IPS-15b (cell line): ENCODE measurements around the gene LMBRD1.
"Not testable (repeated sequence)": the region's sequence is repeated elsewhere in the genome, so short reads cannot be mapped to it uniquely, and the experiment has no call there.

Experiments
- H3K27me3 ChIP-seq: one replicate; pipeline ENCODE4 v1.6.1; 2013; ENCODE audit warnings: low read length; ENCODE audit not compliant: control insufficient read depth, insufficient read depth
- H3K36me3 ChIP-seq: one replicate; pipeline ENCODE4 v1.6.1; 2013; ENCODE audit warnings: low read length; ENCODE audit not compliant: control insufficient read depth, insufficient read depth
- H3K4me1 ChIP-seq: one replicate; pipeline ENCODE4 v1.6.1; 2013; ENCODE audit warnings: mild to moderate bottlenecking, low read length; ENCODE audit not compliant: control insufficient read depth, insufficient read depth
- H3K4me3 ChIP-seq: one replicate; pipeline ENCODE4 v1.5.1; 2013; ENCODE audit warnings: low read depth, low read length
- H3K9ac ChIP-seq: one replicate; pipeline ENCODE4 v1.6.1; 2013; ENCODE audit warnings: low read depth, mild to moderate bottlenecking, low read length
- H3K9me3 ChIP-seq: one replicate; pipeline ENCODE4 v1.6.1; 2013; ENCODE audit warnings: mild to moderate bottlenecking, low read length; ENCODE audit not compliant: control insufficient read depth, insufficient read depth

The LMBRD1 gene

GRCh38 chr6:69666779-69667178 is 130.0 kb downstream of the LMBRD1 start:
- H3K9ac ChIP-seq, H3K36me3 ChIP-seq, H3K27me3 ChIP-seq, H3K4me3 ChIP-seq, H3K9me3 ChIP-seq, H3K4me1 ChIP-seq: not testable (repeated sequence)

- H3K9me3 ChIP-seq, result no peaks in the 10 kb centered on the region
- H3K4me3 ChIP-seq, result no peak overlapping the region
- H3K36me3 ChIP-seq, result no peaks in the 10 kb centered on the region
- no peak overlapping the region for H3K9ac ChIP-seq
- no peaks in the 10 kb centered on the region for H3K27me3 ChIP-seq
- no peaks in the 10 kb centered on the region for H3K4me1 ChIP-seq
Measured at GRCh38 chr6:69665437-69665836, 131.4 kb downstream of the LMBRD1 start.

- Histone ChIP-seq H3K9me3 (no peaks in the 10 kb centered on the region), H3K9ac (no peak overlapping the region), H3K4me1 (no peaks in the 10 kb centered on the region), H3K4me3 (no peak overlapping the region), H3K36me3 (no peaks in the 10 kb centered on the region), H3K27me3 (no peaks in the 10 kb centered on the region)
Measured at GRCh38 chr6:69664551-69664950, 132.3 kb downstream of the LMBRD1 start.

- Histone ChIP-seq H3K27me3 (no peaks in the 10 kb centered on the region), H3K36me3 (no peaks in the 10 kb centered on the region), H3K9ac (no peak overlapping the region), H3K4me3 (no peak overlapping the region), H3K4me1 (no peaks in the 10 kb centered on the region), H3K9me3 (no peaks in the 10 kb centered on the region)
Measured at GRCh38 chr6:69663215-69663614, 133.6 kb downstream of the LMBRD1 start.

- no peak overlapping the region for H3K9ac ChIP-seq
- H3K27me3 ChIP-seq, result no peaks in the 10 kb centered on the region
- H3K4me1 ChIP-seq, result no peaks in the 10 kb centered on the region
- no peaks in the 10 kb centered on the region for H3K9me3 ChIP-seq
- no peaks in the 10 kb centered on the region for H3K36me3 ChIP-seq
- H3K4me3 ChIP-seq, result no peak overlapping the region
Measured at GRCh38 chr6:69650703-69651102, 146.1 kb downstream of the LMBRD1 start.

GRCh38 chr6:69647726-69648125 is 149.1 kb downstream of the LMBRD1 start:
- H3K4me3 ChIP-seq, result no peak overlapping the region
- H3K36me3 ChIP-seq, result no peaks in the 10 kb centered on the region
- no peaks in the 10 kb centered on the region for H3K4me1 ChIP-seq

GRCh38 chr6:69643688-69644087 is 153.1 kb downstream of the LMBRD1 start:
- no peak overlapping the region for H3K9ac ChIP-seq
- H3K9me3 ChIP-seq, result no peaks in the 10 kb centered on the region
- no peaks in the 10 kb centered on the region for H3K4me1 ChIP-seq
- H3K36me3 ChIP-seq, result no peaks in the 10 kb centered on the region
- H3K4me3 ChIP-seq, result no peak overlapping the region
- H3K27me3 ChIP-seq, result no peaks in the 10 kb centered on the region

More at GRCh38 chr6:69647726-69648125, 149.1 kb downstream of the LMBRD1 start:
- Histone ChIP-seq H3K27me3 (no peaks in the 10 kb centered on the region), H3K9me3 (no peaks in the 10 kb centered on the region), H3K9ac (no peak overlapping the region)

GRCh38 chr6:69632932-69633331 is 163.9 kb downstream of the LMBRD1 start:
- peaks cover 6% of the 10 kb centered on the region for H3K4me1 ChIP-seq
- H3K27me3 ChIP-seq, result no peaks in the 10 kb centered on the region
- no peak overlapping the region for H3K9ac ChIP-seq
- H3K9me3 ChIP-seq, result no peaks in the 10 kb centered on the region
- H3K4me3 ChIP-seq, result no peak overlapping the region
- H3K36me3 ChIP-seq, result no peaks in the 10 kb centered on the region

- no peaks in the 10 kb centered on the region for H3K36me3 ChIP-seq
- no peaks in the 10 kb centered on the region for H3K27me3 ChIP-seq
- no peaks in the 10 kb centered on the region for H3K9me3 ChIP-seq
- no peak overlapping the region for H3K9ac ChIP-seq
- H3K4me3 ChIP-seq, result no peak overlapping the region
- peaks cover 6% of the 10 kb centered on the region for H3K4me1 ChIP-seq
Measured at GRCh38 chr6:69631552-69632346, 165.1 kb downstream of the LMBRD1 start.

- Histone ChIP-seq H3K4me3 (no peak overlapping the region), H3K27me3 (no peaks in the 10 kb centered on the region), H3K36me3 (no peaks in the 10 kb centered on the region), H3K4me1 (peaks cover 6% of the 10 kb centered on the region), H3K9ac (no peak overlapping the region), H3K9me3 (no peaks in the 10 kb centered on the region)
Measured at GRCh38 chr6:69630767-69631166, 166.0 kb downstream of the LMBRD1 start.

- Histone ChIP-seq H3K9ac (no peak overlapping the region), H3K4me3 (no peak overlapping the region), H3K9me3 (no peaks in the 10 kb centered on the region)
Measured at GRCh38 chr6:69627625-69628024, 169.2 kb downstream of the LMBRD1 start.

GRCh38 chr6:69624944-69625343 is 171.9 kb downstream of the LMBRD1 start:
- no peaks in the 10 kb centered on the region for H3K27me3 ChIP-seq
- peaks cover 2% of the 10 kb centered on the region for H3K4me1 ChIP-seq
- no peaks in the 10 kb centered on the region for H3K36me3 ChIP-seq
- no peak overlapping the region for H3K4me3 ChIP-seq
- H3K9ac ChIP-seq, result no peak overlapping the region
- H3K9me3 ChIP-seq, result no peaks in the 10 kb centered on the region

More at GRCh38 chr6:69627625-69628024, 169.2 kb downstream of the LMBRD1 start:
- peaks cover 6% of the 10 kb centered on the region for H3K4me1 ChIP-seq
- no peaks in the 10 kb centered on the region for H3K36me3 ChIP-seq
- no peaks in the 10 kb centered on the region for H3K27me3 ChIP-seq
